GM18951 (cell line): ENCODE measurements around the gene HSF2BP.

Experiments used
- POLR2A ChIP-seq: IDR thresholded peaks from 4 replicates; pipeline ENCODE4 v1.6.1; 2011; ENCODE audit warnings: mild to moderate bottlenecking; ENCODE audit not compliant: insufficient read length, insufficient read depth; ENCODE audit errors: extremely low read depth
- in situ Hi-C: fragments of 300-500 bp; cut with MboI; formaldehyde crosslinking; loops from one replicate; pipeline ENCODE4 v1.12.0; 2022; ENCODE audit warnings: low sequenced_read_pairs, mixed read lengths, inconsistent platforms; ENCODE audit not compliant: unreplicated experiment

The HSF2BP gene

DNA sequence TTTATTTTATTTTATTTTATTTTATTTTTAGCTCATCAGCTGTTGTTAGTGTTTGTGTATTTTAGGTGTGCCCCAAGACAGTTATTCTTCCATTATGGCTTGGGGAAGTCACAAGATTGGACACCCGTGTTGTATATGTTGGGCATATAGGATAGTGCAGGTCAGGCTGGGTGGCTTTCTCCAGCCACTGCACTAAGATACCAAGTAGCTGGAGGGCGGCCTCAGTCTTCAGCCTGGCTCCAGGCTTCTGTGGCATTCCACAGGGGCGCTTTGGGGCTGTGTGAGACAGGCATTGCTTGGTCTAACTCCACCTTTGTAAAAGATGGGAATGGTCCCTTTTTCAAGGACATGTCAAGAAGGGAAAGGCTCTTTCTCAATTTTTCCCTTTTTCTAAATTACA is 16.6 kb upstream of the HSF2BP start:
- no peak for TF ChIP-seq POLR2A
- in situ Hi-C loops, result no loop called here

DNA sequence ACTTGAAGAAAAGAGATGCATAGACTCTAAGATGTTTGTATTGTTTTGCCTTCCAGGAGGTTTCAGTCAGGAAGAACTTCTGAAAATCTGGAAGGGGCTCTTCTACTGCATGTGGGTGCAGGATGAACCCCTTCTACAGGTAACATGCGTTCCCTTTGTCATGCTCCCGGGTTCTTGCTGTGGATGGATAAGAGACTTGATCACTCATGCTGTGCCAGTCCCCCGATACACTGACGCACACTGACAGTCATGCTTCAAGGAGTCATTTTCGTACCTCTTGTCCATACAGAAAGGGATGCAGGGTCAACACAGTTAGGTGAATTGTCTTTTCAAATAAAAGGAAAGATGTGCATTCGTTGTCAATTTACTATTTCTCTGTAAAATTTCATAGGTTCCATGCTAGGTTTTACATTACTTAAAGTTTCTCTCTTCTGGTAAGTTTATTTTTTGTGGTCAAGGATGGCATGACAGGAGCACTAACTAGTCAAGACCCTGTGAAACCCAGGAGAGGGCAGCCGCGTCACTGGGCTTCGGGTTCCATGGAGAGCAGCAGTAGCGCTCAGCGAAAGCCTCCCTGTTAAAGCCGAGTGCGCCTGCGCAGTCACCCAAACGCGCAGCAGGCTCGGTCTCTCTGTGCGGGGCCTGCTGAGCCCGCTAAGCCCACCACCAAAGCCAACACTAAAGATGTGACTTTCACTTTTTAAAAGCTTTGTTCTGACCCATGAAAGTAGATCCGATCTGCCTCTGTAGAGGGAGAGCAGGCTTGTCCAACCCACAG is 10.7 kb upstream of the HSF2BP start:
- in situ Hi-C loops, result no loop called here
- no peak for TF ChIP-seq POLR2A

- TF ChIP-seq POLR2A, result no peak
- in situ Hi-C loops, result no loop called here
These were observed 8.1 kb upstream of the HSF2BP start for GRCh38 chr21:43667191-43667904.

GRCh38 chr21:43665879-43666278 is 6.6 kb upstream of the HSF2BP start:
- in situ Hi-C loops, result no loop called here
- no peak for TF ChIP-seq POLR2A

- in situ Hi-C loops, result no loop called here
These were observed 5.1 kb upstream of the HSF2BP start for GRCh38 chr21:43664358-43664757.

GRCh38 chr21:43663033-43663432 is 3.7 kb upstream of the HSF2BP start:
- no peak for TF ChIP-seq POLR2A
- in situ Hi-C loops, result no loop called here

More at GRCh38 chr21:43664358-43664757, 5.1 kb upstream of the HSF2BP start:
- TF ChIP-seq POLR2A, result no peak

- in situ Hi-C loops, result no loop called here
- no peak for TF ChIP-seq POLR2A
These were observed 3.0 kb upstream of the HSF2BP start for GRCh38 chr21:43662286-43662685.

DNA sequence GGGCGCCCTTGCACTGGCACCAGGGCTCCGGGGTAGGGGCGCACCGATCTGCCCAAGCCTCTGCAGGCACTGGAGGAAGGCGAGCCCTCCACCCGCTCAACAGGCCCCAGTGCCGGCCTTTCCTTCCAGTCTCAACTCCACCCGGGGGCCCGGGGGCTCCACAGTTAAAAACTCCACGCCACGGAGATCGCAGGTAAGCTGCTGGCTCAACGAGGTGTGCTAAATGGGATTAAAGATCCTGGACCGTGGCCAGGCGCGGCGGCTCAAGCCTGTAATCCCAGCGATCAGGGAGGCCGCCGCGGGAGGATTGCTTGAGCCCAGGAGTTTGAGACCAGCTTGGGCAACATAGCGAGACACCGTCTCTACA is 536 bp downstream of the HSF2BP start:
- in situ Hi-C loops, result no loop called here
- TF ChIP-seq POLR2A, result no peak

GRCh38 chr21:43658088-43658741 is 1.1 kb downstream of the HSF2BP start:
- TF ChIP-seq POLR2A, result no peak
- in situ Hi-C loops, result no loop called here

DNA sequence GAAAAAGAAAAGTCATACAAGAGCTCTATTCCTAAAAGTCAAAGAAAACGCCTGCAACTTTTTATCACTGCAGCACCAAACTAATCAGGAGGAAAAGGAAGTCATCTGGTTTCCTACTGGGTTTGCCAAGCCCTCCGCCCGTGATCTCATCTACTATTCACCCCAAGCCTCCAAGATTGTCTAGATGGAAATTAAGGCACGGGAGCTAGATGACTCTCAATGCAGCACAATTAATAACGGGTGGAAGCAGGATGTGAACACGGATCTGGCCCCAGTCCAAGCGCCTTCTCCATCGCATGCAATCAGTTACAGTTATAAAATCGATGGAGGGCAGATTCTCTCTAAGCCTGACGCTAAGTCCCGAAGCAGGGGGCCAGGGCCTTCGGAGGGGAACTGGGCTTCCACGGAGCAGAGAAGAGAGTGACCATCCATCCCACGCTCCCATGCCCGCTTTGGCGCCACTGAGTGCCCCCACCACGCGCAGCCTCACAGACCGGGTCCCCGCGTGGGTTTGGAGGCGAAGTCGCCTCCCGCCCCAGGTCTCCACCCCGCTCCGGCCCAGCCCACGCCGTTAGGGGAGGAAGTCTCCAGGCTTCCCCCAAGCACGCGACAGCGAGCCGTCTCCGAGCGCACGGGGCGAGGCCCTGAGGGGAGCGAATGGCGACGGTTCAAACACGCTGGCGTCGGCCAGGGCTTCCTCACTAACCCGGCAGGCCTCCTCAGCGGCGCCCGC is 1.8 kb downstream of the HSF2BP start:
- in situ Hi-C loops, result no loop called here

DNA sequence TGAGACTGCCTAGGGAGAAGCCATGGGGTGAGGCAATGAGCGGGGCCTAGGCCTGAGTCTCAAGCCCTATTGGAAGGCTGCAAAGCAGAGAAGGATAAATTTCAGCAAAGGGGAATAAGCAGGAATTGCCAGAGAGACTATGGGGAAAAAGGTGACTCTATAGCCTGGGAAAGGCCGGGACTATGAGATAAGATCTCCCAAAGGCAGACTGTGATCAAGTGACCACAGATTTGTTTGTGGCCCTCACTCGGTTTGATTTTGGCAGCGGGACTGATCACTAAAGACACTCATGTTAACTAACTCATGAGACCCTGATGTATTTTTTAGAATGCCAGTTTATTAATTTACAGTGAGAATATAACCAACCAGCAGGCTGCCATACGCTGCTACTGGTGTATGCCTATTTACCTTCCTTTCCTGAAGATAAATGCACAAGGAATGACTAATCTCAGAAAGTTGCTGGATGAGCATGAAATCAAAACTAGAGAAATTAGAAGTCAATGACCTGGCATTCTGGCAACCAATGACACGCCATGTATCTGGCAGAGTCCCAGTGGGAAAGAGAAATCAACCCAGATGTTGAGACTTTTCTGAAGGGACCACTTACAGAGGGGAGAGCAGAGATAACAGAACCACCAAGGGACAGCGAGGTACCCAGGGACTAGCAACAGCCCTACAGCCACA is 4.3 kb downstream of the HSF2BP start:
- TF ChIP-seq POLR2A, result no peak
- in situ Hi-C loops, result no loop called here

More for the DNA sequence above, 1.8 kb downstream of the HSF2BP start:
- no peak for TF ChIP-seq POLR2A

DNA sequence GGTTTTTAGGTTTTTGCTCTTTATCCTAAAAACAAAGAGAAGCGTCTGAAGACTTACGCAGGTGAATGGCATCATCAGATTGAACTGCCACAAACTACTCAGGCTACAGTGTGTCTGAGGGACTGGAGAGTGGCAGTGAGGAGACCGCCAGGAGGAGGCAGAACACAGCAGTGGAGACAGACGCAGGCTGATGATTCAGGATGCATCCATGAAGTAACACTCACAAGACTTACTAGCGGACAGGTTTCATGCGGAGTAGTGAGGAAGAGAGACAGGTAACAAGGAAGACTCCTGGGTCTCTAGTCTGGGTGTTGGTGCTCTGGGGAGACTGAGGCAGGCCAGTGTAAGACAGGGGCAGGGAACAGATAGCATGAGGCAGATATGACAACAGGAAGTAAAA is 5.7 kb downstream of the HSF2BP start:
- in situ Hi-C loops, result no loop called here
- TF ChIP-seq POLR2A, result no peak
